KMS-11 (cell line): ENCODE results near the gene MON2.

Source experiments
- H2AFZ ChIP-seq: fragments of 200-600 bp; sonication (generic); 2 replicates; pipeline ENCODE4 v1.6.1; 2016; ENCODE audit warnings: antibody characterized with exemption, mixed run types, low read depth
- H3K27ac ChIP-seq: fragments of 200-600 bp; sonication (generic); 2 replicates; pipeline ENCODE4 v1.6.1; 2016; ENCODE audit warnings: mild to moderate bottlenecking, mixed run types
- H3K27me3 ChIP-seq: fragments of 200-600 bp; sonication (generic); 2 replicates; pipeline ENCODE4 v1.6.1; 2017; ENCODE audit warnings: mild to moderate bottlenecking, low read depth, mixed run types, moderate library complexity; ENCODE audit not compliant: insufficient read depth
- H3K36me3 ChIP-seq: fragments of 200-600 bp; sonication (generic); 2 replicates; pipeline ENCODE4 v1.6.1; 2017; ENCODE audit warnings: mild to moderate bottlenecking, mixed run types; ENCODE audit not compliant: insufficient read depth
- H3K4me1 ChIP-seq: fragments of 200-600 bp; sonication (generic); 2 replicates; pipeline ENCODE4 v1.6.1; 2016; ENCODE audit warnings: mild to moderate bottlenecking, low read depth, mixed run types; ENCODE audit not compliant: poor library complexity, severe bottlenecking
- H3K4me2 ChIP-seq: fragments of 200-600 bp; sonication (generic); 2 replicates; pipeline ENCODE4 v1.7.0; 2016; ENCODE audit warnings: mild to moderate bottlenecking, mixed run types
- H3K4me3 ChIP-seq: fragments of 200-600 bp; sonication (generic); IDR thresholded peaks from 2 replicates; pipeline ENCODE4 v1.6.1; 2017; ENCODE audit warnings: low read depth, low read length, mixed read lengths; ENCODE audit not compliant: insufficient read depth
- H3K79me2 ChIP-seq: fragments of 200-600 bp; sonication (generic); 2 replicates; pipeline ENCODE4 v1.6.1; 2016; ENCODE audit warnings: low read depth, mixed run types; ENCODE audit not compliant: insufficient read depth
- H3K9ac ChIP-seq: fragments of 200-600 bp; sonication (generic); 2 replicates; pipeline ENCODE4 v1.6.1; 2016; ENCODE audit warnings: mild to moderate bottlenecking, mixed run types
- H4K20me1 ChIP-seq: fragments of 200-600 bp; sonication (generic); 2 replicates; pipeline ENCODE4 v1.6.1; 2016; ENCODE audit warnings: mild to moderate bottlenecking, mixed run types; ENCODE audit not compliant: insufficient read depth
- CTCF ChIP-seq: fragments of 200-600 bp; sonication (generic); conservative IDR thresholded peaks from 2 replicates; pipeline ENCODE4 v1.6.1; 2017; ENCODE audit warnings: low read depth, mild to moderate bottlenecking, antibody characterized with exemption, low read length, moderate library complexity, mixed read lengths

Gene MON2

GRCh38 chr12:62533755-62534107 lies 67.1 kb downstream of the MON2 start:
- Histone ChIP-seq H3K36me3 (no peaks in the 10 kb centered on the region), H3K4me2 (no peak overlapping the region)
- TF ChIP-seq CTCF: no peak

GRCh38 chr12:62536546-62536945 lies 69.9 kb downstream of the MON2 start:
- Histone ChIP-seq H3K79me2 (no peaks in the 10 kb centered on the region), H4K20me1 (no peaks in the 10 kb centered on the region), H3K4me2 (no peak overlapping the region), H2AFZ (no peak overlapping the region), H3K27me3 (no peaks in the 10 kb centered on the region), H3K4me1 (peaks cover 28% of the 10 kb centered on the region), H3K9ac (no peak overlapping the region), H3K36me3 (no peaks in the 10 kb centered on the region), H3K4me3 (no peak overlapping the region), H3K27ac (no peak overlapping the region)
- no peak for TF ChIP-seq CTCF

More at GRCh38 chr12:62533755-62534107, 67.1 kb downstream of the MON2 start:
- H3K79me2 ChIP-seq: no peaks in the 10 kb centered on the region
- H2AFZ ChIP-seq: no peak overlapping the region
- no peaks in the 10 kb centered on the region for H4K20me1 ChIP-seq
- H3K27me3 ChIP-seq: no peaks in the 10 kb centered on the region
- peaks cover 1% of the 10 kb centered on the region for H3K4me1 ChIP-seq
- H3K4me3 ChIP-seq: no peak overlapping the region
- no peak overlapping the region for H3K9ac ChIP-seq
- no peak overlapping the region for H3K27ac ChIP-seq

- H3K27ac ChIP-seq: no peak overlapping the region
Measured at GRCh38 chr12:62537551-62537950, 70.9 kb downstream of the MON2 start.

GRCh38 chr12:62540354-62540753 lies 73.7 kb downstream of the MON2 start:
- no peaks in the 10 kb centered on the region for H3K27me3 ChIP-seq
- H3K79me2 ChIP-seq: no peaks in the 10 kb centered on the region
- no peaks in the 10 kb centered on the region for H4K20me1 ChIP-seq
- H3K4me1 ChIP-seq: peaks cover 56% of the 10 kb centered on the region
- no peak overlapping the region for H3K27ac ChIP-seq
- no peak overlapping the region for H3K9ac ChIP-seq
- no peak for TF ChIP-seq CTCF
- H3K4me2 ChIP-seq: no peak overlapping the region
- no peak overlapping the region for H2AFZ ChIP-seq
- no peak overlapping the region for H3K4me3 ChIP-seq
- no peaks in the 10 kb centered on the region for H3K36me3 ChIP-seq

More at GRCh38 chr12:62537551-62537950, 70.9 kb downstream of the MON2 start:
- no peaks in the 10 kb centered on the region for H3K27me3 ChIP-seq
- H3K36me3 ChIP-seq: no peaks in the 10 kb centered on the region
- no peak overlapping the region for H2AFZ ChIP-seq
- no peak overlapping the region for H3K4me3 ChIP-seq
- peaks cover 38% of the 10 kb centered on the region for H3K4me1 ChIP-seq
- no peak overlapping the region for H3K4me2 ChIP-seq
- H3K9ac ChIP-seq: no peak overlapping the region
- no peak for TF ChIP-seq CTCF
- no peaks in the 10 kb centered on the region for H4K20me1 ChIP-seq
- H3K79me2 ChIP-seq: no peaks in the 10 kb centered on the region

GRCh38 chr12:62542814-62543213 lies 76.2 kb downstream of the MON2 start:
- H3K36me3 ChIP-seq: no peaks in the 10 kb centered on the region
- no peaks in the 10 kb centered on the region for H3K27me3 ChIP-seq
- peaks cover 56% of the 10 kb centered on the region for H3K4me1 ChIP-seq
- no peaks in the 10 kb centered on the region for H4K20me1 ChIP-seq
- H3K27ac ChIP-seq: peak overlapping the region; percentile 36; the same call in 1 of the 2 replicates
- no peak overlapping the region; the same call in 1 of the 2 replicates for H3K4me2 ChIP-seq
- no peak overlapping the region for H2AFZ ChIP-seq
- H3K9ac ChIP-seq: no peak overlapping the region
- no peak for TF ChIP-seq CTCF
- H3K79me2 ChIP-seq: no peaks in the 10 kb centered on the region
- H3K4me3 ChIP-seq: no peak overlapping the region
